ENCODE data around the gene CHRNB4. TPM values are rescaled to one million over a fixed set of nuclear protein-coding genes. Genes with fewer than 3 reads are reported as not detected.

The CHRNB4 gene
- total and polyA plus RNA-seq, 2 donors (not counting 1 experiment from before 2014, with no cell fraction given) = not detected

GRCh38 chr15:78654272-78654671 is 13.3 kb upstream of the CHRNB4 start:
- ChIA-PET CTCF (no interaction called here), POLR2A (no interaction called here)
- intact Hi-C loops (cut with micrococcal nuclease) = no loop called here

DNA sequence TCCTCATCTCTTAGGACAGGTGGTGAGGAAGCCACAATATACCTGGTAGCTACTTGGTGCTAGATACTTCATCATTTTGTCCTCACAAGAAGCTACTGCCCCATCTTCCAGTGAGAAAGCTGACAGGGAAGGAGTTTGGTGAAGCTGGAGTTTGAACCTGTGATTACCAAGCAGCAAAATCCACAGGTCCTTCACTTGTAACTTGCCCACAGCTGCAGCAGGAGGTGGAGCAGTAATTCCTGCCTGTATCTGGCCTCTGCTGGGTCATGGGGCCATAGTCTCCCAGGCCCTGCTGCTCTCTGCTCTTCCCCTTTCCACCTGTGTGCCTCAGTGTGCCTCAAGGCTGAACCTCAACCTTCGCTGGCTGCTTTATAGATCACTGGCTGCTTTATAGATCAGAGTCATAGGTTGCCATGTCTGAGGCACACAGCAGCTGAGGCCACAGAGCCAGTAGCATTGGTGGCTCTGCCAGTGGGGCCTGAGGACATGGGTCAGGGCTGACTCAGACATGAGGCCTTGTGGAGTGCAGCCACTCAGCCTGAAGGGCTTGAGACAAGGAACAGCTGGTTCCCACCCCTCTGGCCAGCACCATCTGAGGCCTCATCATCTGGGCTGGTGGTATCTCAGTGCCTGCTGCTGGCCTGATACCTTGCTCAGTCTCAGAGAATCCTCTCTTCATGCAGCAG is 11.1 kb upstream of the CHRNB4 start:
- Mint-ChIP-seq H3K4me1 (no peaks in the 10 kb centered on the region), H3K9me3 (ENCODE audit: insufficient read depth) (no peaks in the 10 kb centered on the region), H3K27me3 (peaks cover 5% of the 10 kb centered on the region), H3K27ac (no peak overlapping the region), H3K4me3 (no peak overlapping the region)
- no CpG with 5 or more reads among the region's 1 CpG for WGBS (ENCODE audit: insufficient coverage)
- H3K4me1 ChIP-seq (ENCODE audit: control insufficient read depth in 2 of 2, insufficient read depth in 2 of 2, low read length in 2 of 2) = no peaks in the 10 kb centered on the region
- ATAC-seq (ENCODE audit: low read depth) = no peak
- no peak overlapping the region for H3K9ac ChIP-seq (ENCODE audit: low read length)
- ChIA-PET CTCF (no interaction called here), POLR2A (no interaction called here)
- H3K36me3 ChIP-seq (replicated peaks in 1 of 2; ENCODE audit: control extremely low read depth in 1 of 2, control insufficient read depth in 1 of 2, extremely low read depth in 1 of 2, insufficient read depth in 2 of 2, low read length in 1 of 2) = no peaks in the 10 kb centered on the region
- TF ChIP-seq EZH2 (IDR thresholded peaks at IDR 0.05; ENCODE audit: borderline replicate concordance, insufficient read depth, low read depth, low read length, poor library complexity, severe bottlenecking) (no peak), CTCF (IDR thresholded peaks at IDR 0.05) (no peak)
- no peak overlapping the region for H3K4me3 ChIP-seq (ENCODE audit: control extremely low read depth in 1 of 5, extremely low read depth in 1 of 5, insufficient read depth in 1 of 5, low read depth in 2 of 5, low read length in 4 of 5)
- H2AFZ ChIP-seq (ENCODE audit: insufficient read depth, low read depth, low read length, poor library complexity, severe bottlenecking) = no peak overlapping the region
- intact Hi-C loops (cut with micrococcal nuclease) = no loop called here
- no peaks in the 10 kb centered on the region for H4K20me1 ChIP-seq (ENCODE audit: control insufficient read depth, insufficient read depth, low read length, poor library complexity, severe bottlenecking)
- no peak overlapping the region for H3K27ac ChIP-seq (ENCODE audit: low read length in 2 of 2)
- no peak overlapping the region for H3K4me2 ChIP-seq (replicated peaks; ENCODE audit: low read depth, low read length, poor library complexity, severe bottlenecking)
- H3K9me3 ChIP-seq (ENCODE audit: control extremely low read depth in 1 of 3, control insufficient read depth in 2 of 3, insufficient read depth in 1 of 3, low read length in 2 of 3) = no peaks in the 10 kb centered on the region
- no peaks in the 10 kb centered on the region for H3K27me3 ChIP-seq (replicated peaks in 1 of 4; ENCODE audit: control extremely low read depth in 1 of 4, control insufficient read depth in 3 of 4, insufficient read depth in 4 of 4, low read length in 3 of 4)
- no peak for DNase-seq
- no peaks in the 10 kb centered on the region for H3K79me2 ChIP-seq (ENCODE audit: control insufficient read depth, insufficient read depth, low read length)

More at GRCh38 chr15:78654272-78654671, 13.3 kb upstream of the CHRNB4 start:
- Histone ChIP-seq H2AFZ (ENCODE audit: insufficient read depth, low read depth, low read length, poor library complexity, severe bottlenecking) (no peak overlapping the region), H3K9ac (ENCODE audit: low read length) (no peak overlapping the region), H3K27ac (ENCODE audit: low read length in 2 of 2) (no peak overlapping the region), H3K4me1 (ENCODE audit: control insufficient read depth in 2 of 2, insufficient read depth in 2 of 2, low read length in 2 of 2) (no peaks in the 10 kb centered on the region), H4K20me1 (ENCODE audit: control insufficient read depth, insufficient read depth, low read length, poor library complexity, severe bottlenecking) (no peaks in the 10 kb centered on the region), H3K4me2 (replicated peaks; ENCODE audit: low read depth, low read length, poor library complexity, severe bottlenecking) (no peak overlapping the region), H3K27me3 (replicated peaks in 1 of 4; ENCODE audit: control extremely low read depth in 1 of 4, control insufficient read depth in 3 of 4, insufficient read depth in 4 of 4, low read length in 3 of 4) (no peaks in the 10 kb centered on the region), H3K36me3 (replicated peaks in 1 of 2; ENCODE audit: control extremely low read depth in 1 of 2, control insufficient read depth in 1 of 2, extremely low read depth in 1 of 2, insufficient read depth in 2 of 2, low read length in 1 of 2) (no peaks in the 10 kb centered on the region), H3K4me3 (ENCODE audit: control extremely low read depth in 1 of 5, extremely low read depth in 1 of 5, insufficient read depth in 1 of 5, low read depth in 2 of 5, low read length in 4 of 5) (no peak overlapping the region), H3K9me3 (ENCODE audit: control extremely low read depth in 1 of 3, control insufficient read depth in 2 of 3, insufficient read depth in 1 of 3, low read length in 2 of 3) (no peaks in the 10 kb centered on the region), H3K79me2 (ENCODE audit: control insufficient read depth, insufficient read depth, low read length) (no peaks in the 10 kb centered on the region)
- Mint-ChIP-seq H3K27me3 (peaks cover 5% of the 10 kb centered on the region), H3K4me3 (no peak overlapping the region), H3K27ac (no peak overlapping the region), H3K9me3 (ENCODE audit: insufficient read depth) (no peaks in the 10 kb centered on the region), H3K4me1 (no peaks in the 10 kb centered on the region)
- ATAC-seq (ENCODE audit: low read depth) (no peak), DNase-seq (no peak)
- 100% methylated on average over 1 of the region's 4 CpGs for WGBS (ENCODE audit: insufficient coverage)
- TF ChIP-seq EZH2 (IDR thresholded peaks at IDR 0.05; ENCODE audit: borderline replicate concordance, insufficient read depth, low read depth, low read length, poor library complexity, severe bottlenecking) = no peak
